Right lobe of liver (tissue), 6 donors: ENCODE data around the gene FKBP1B. TPM values are rescaled to one million over a fixed set of nuclear protein-coding genes. Genes with fewer than 3 reads are reported as not detected.
"Not testable (repeated sequence)": the region's sequence is repeated elsewhere in the genome, so short reads cannot be mapped to it uniquely, and the experiment has no call there.

ENCODE experiments used
- ATAC-seq, 4 donors: fragments of 200-7000 bp; cut with Tn5 transposase; one replicate each; pipeline ENCODE4 v1.9.1; 2020; ENCODE audit warnings: mild to moderate bottlenecking in 4 of 4, moderate library complexity in 4 of 4
- DNase-seq, 3 donors: peaks; one replicate each; pipeline ENCODE4 v3.0.0-alpha.2; 2020
- H3K27ac ChIP-seq, 3 donors: fragments of 200-600 bp; one replicate each; pipeline ENCODE4 v1.8.0; 2022
- H3K27me3 ChIP-seq, 2 donors: fragments of 200-600 bp; one replicate each; pipeline ENCODE4 v1.8.0; 2022
- H3K36me3 ChIP-seq, 4 donors: fragments of 200-600 bp; sonication (generic) in 1 of 4; one replicate each; pipeline versions ENCODE4 v1.5.1 to v1.8.0; 2017 to 2022; ENCODE audit warnings: control low read depth in 1 of 4
- H3K4me1 ChIP-seq, 4 donors: fragments of 200-600 bp; sonication (generic) in 1 of 4; one replicate each; pipeline versions ENCODE4 v1.5.1 to v1.8.0; 2017 to 2022; ENCODE audit warnings: control low read depth in 1 of 4
- H3K4me3 ChIP-seq, 3 donors: fragments of 200-600 bp; one replicate each; pipeline ENCODE4 v1.8.0; 2022
- H3K9me3 ChIP-seq, 4 donors: fragments of 200-600 bp; sonication (generic) in 1 of 4; one replicate each; pipeline versions ENCODE4 v1.5.1 to v1.8.0; 2017 to 2022; ENCODE audit warnings: control low read depth in 1 of 4
- POLR2A ChIP-seq: fragments of 450-650 bp; IDR thresholded peaks from one replicate; pipeline ENCODE4 v1.6.1; 2017; ENCODE audit warnings: antibody characterized with exemption, mild to moderate bottlenecking
- WGBS: methylation state at CpG from one replicate; pipeline ENCODE4 v1.1.6; 2018; ENCODE audit warnings: low coverage, low lambda C conversion rate; ENCODE audit not compliant: insufficient coverage; ENCODE audit errors: missing lambda C conversion rate; 5-methylcytosine and 5-hydroxymethylcytosine counted together
- intact Hi-C, 2 donors: fragments of 100-400 bp; cut with DNase I; formaldehyde crosslinking; loops; one replicate each; pipeline versions ENCODE4 v1.11.2 to v1.14.1; 2022
- total RNA-seq, 6 experiments: library from RNA; depleted of rRNA in 2 of 6; stranded (reverse); fragments of >200 nt in 2 of 6; fragmentation: NEBNext Ultra II Directional in 3 of 6; extraction: Animal tissue kit (Norgen Biotek cat#: 25700) in 3 of 6; gene quantifications; one replicate each; pipeline versions ENCODE4 v1.1.0 to v1.2.4, GENCODE V29; 2016 to 2023
- TF ChIP-seq, protein P1 (sequence below), 4 donors: fragments of 200-600 bp in 3 of 4; fragments of 450-650 bp in 1 of 4; IDR thresholded peaks; one replicate each; pipeline versions ENCODE4 v1.5.1 to v1.8.0; 2016 to 2022; ENCODE audit warnings: antibody characterized with exemption in 4 of 4, mild to moderate bottlenecking in 2 of 4
- donor health status: DM: no; HTN: yes; CAD: no.
- donor health status: DM: no; HTN: no; CAD: no.
- donor health status: DM: no; HTN: no; CAD: no.
- donor health status: DM: no; HTN: yes; CAD: no.
- donor health status: DM: no; HTN: yes; CAD: no.

FKBP1B gene
- total RNA-seq, 6 experiments from 2014 or later = 2.4 to 11.0 (median 3.2) TPM

DNA sequence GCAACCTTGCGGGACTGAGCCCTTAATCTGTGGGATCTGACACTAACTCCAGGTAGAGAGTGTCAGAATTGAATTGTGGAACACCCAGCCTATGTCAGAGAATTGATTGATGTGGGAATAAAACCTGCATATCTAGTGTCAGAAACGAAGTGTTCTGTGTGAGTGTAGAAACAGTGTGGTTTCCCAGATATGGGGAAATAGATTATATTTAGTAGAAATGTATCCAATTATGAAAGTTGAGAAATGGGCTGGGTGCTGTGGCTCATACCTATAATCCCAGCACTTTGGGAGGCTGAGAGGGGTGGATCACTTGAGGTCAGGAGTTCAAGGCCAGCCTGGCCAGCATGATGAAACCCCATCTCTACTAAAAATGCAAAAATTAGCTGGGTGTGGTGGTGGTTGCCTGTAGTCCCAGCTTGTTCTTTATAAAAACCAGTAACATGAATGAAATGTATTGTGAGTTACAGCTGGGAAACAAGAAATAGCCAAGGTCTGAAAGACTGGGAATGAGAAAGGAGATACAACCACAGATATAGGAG lies 39.3 kb downstream of the FKBP1B start:
- no peak for ATAC-seq
- no peaks in the 10 kb centered on the region for H3K27me3 ChIP-seq
- no peaks in the 10 kb centered on the region for H3K36me3 ChIP-seq
- no peaks in the 10 kb centered on the region for H3K9me3 ChIP-seq
- no peak overlapping the region for H3K27ac ChIP-seq
- TF ChIP-seq POLR2A = no peak
- TF ChIP-seq, protein P1, sequence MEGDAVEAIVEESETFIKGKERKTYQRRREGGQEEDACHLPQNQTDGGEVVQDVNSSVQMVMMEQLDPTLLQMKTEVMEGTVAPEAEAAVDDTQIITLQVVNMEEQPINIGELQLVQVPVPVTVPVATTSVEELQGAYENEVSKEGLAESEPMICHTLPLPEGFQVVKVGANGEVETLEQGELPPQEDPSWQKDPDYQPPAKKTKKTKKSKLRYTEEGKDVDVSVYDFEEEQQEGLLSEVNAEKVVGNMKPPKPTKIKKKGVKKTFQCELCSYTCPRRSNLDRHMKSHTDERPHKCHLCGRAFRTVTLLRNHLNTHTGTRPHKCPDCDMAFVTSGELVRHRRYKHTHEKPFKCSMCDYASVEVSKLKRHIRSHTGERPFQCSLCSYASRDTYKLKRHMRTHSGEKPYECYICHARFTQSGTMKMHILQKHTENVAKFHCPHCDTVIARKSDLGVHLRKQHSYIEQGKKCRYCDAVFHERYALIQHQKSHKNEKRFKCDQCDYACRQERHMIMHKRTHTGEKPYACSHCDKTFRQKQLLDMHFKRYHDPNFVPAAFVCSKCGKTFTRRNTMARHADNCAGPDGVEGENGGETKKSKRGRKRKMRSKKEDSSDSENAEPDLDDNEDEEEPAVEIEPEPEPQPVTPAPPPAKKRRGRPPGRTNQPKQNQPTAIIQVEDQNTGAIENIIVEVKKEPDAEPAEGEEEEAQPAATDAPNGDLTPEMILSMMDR (IDR thresholded peaks at IDR 0.05) = no peak
- H3K4me3 ChIP-seq = no peak overlapping the region
- no peak for DNase-seq
- 74% methylated on average over 2 of the region's 2 CpGs for WGBS
- H3K4me1 ChIP-seq = peaks cover 0 to under 1% (median 0%) of the 10 kb centered on the region in 4 donors
- intact Hi-C loops = no loop called here

- intact Hi-C loops, H3K4me3 ChIP-seq, H3K36me3 ChIP-seq, H3K27me3 ChIP-seq, H3K4me1 ChIP-seq, DNase-seq, H3K27ac ChIP-seq, ATAC-seq, H3K9me3 ChIP-seq: not testable (repeated sequence)
- 97% methylated on average over 5 of the region's 5 CpGs for WGBS
These were observed 43.7 kb downstream of the FKBP1B start for GRCh38 chr2:24093270-24093669.

- H3K27ac ChIP-seq, H3K36me3 ChIP-seq, H3K4me1 ChIP-seq, H3K27me3 ChIP-seq, H3K9me3 ChIP-seq, intact Hi-C loops, ATAC-seq, DNase-seq, H3K4me3 ChIP-seq: not testable (repeated sequence)
- WGBS = 90% methylated on average over 4 of the region's 17 CpGs
These were observed 45.7 kb downstream of the FKBP1B start for GRCh38 chr2:24095171-24095677.

GRCh38 chr2:24100732-24101131 lies 51.2 kb downstream of the FKBP1B start:
- ATAC-seq, H3K36me3 ChIP-seq, H3K27ac ChIP-seq, H3K27me3 ChIP-seq, H3K9me3 ChIP-seq, H3K4me1 ChIP-seq, intact Hi-C loops, H3K4me3 ChIP-seq, DNase-seq: not testable (repeated sequence)
- WGBS = 71% methylated on average over 2 of the region's 2 CpGs

DNA sequence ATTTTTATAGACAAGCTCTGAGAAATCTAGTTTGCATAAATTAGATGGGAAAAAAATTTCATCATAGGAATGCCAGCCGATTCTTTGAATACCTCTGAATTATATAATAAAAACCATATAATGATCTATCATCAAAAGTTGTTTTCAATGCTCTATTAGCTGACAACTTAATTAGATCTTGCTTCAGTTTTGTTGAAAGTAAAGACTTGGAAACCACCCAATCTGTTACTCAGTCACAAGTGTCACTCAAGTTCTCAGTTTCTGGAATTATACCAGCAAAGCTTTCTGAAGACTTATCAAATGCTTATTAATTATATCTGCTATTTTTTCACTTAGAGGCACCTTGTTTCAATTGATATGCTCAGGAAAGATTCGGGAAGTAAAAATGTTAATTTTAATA lies 52.5 kb downstream of the FKBP1B start:
- WGBS = 95% methylated on average over 2 of the region's 2 CpGs

DNA sequence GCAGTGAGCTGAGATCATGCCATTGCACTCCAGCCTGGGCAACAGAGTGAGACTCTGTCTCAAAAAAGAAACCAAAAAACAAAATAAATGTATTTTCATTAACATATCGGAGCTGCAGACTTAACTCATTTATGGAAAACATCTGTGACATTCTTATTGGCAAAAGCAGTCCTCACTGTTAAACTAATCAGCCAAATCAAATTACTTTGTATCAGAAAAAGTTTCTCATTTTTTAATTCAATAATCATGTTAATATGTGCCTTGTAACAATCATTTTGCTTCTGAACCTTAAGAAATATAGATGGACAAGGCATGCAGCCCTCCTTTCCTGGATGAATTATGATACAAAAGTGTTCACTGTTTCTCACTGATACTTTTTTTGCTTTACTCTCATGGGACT lies 53.1 kb downstream of the FKBP1B start:
- Histone ChIP-seq H3K27ac (no peak overlapping the region), H3K27me3 (no peaks in the 10 kb centered on the region), H3K36me3 (no peaks in the 10 kb centered on the region), H3K9me3 (no peaks in the 10 kb centered on the region), H3K4me1 (no peaks in the 10 kb centered on the region), H3K4me3 (no peak overlapping the region)
- no peak for TF ChIP-seq POLR2A
- TF ChIP-seq, protein P1 (IDR thresholded peaks at IDR 0.05) = no peak
- no peak for ATAC-seq
- DNase-seq = no peak
- WGBS = 100% methylated on average over 1 of the region's 1 CpG
- intact Hi-C loops = no loop called here

More for the DNA sequence above, 52.5 kb downstream of the FKBP1B start:
- TF ChIP-seq, protein P1 (IDR thresholded peaks at IDR 0.05) = no peak
- no peak for TF ChIP-seq POLR2A
- Histone ChIP-seq H3K4me1 (no peaks in the 10 kb centered on the region), H3K27me3 (no peaks in the 10 kb centered on the region), H3K36me3 (no peaks in the 10 kb centered on the region), H3K27ac (no peak overlapping the region), H3K4me3 (no peak overlapping the region), H3K9me3 (no peaks in the 10 kb centered on the region)
- intact Hi-C loops = no loop called here
- DNase-seq (no peak), ATAC-seq (no peak)
